ENCODE data around the gene FGR.
"Not testable (repeated sequence)": the region's sequence is repeated elsewhere in the genome, so short reads cannot be mapped to it uniquely, and the experiment has no call there.

Gene FGR

GRCh38 chr1:27634985-27635367 is at the start of gene FGR:
TSS of gene FGR (minus strand) at chr1:27635185. CDS start at chr1:27623916, 11,269 bp downstream.
- DNase-seq (ENCODE audit: low spot score), result no peak

- DNase-seq (ENCODE audit: low spot score), result no peak
Measured at GRCh38 chr1:27684176-27684575, 49.2 kb upstream of the FGR start.

GRCh38 chr1:27682351-27682944 is 47.5 kb upstream of the FGR start:
- no peak for DNase-seq (ENCODE audit: low spot score)

GRCh38 chr1:27681580-27681979 is 46.6 kb upstream of the FGR start:
- DNase-seq (ENCODE audit: low spot score), result not testable (repeated sequence)

- not testable (repeated sequence) for DNase-seq (ENCODE audit: low spot score)
Measured at GRCh38 chr1:27680225-27680791, 45.3 kb upstream of the FGR start.

GRCh38 chr1:27678747-27679146 is 43.8 kb upstream of the FGR start:
- DNase-seq (ENCODE audit: low spot score), result no peak

- no peak for DNase-seq (ENCODE audit: low spot score)
Measured at GRCh38 chr1:27676410-27676809, 41.4 kb upstream of the FGR start.

GRCh38 chr1:27672750-27673112 is 37.7 kb upstream of the FGR start:
- no peak for DNase-seq (ENCODE audit: low spot score)

GRCh38 chr1:27671964-27672749 is 37.2 kb upstream of the FGR start, which contains the start of gene IFI6:
TSS of gene IFI6 (minus strand) at chr1:27672192. CDS start at chr1:27669314, 2,878 bp downstream.
- peak; percentile 90 for DNase-seq (ENCODE audit: low spot score)

- DNase-seq (ENCODE audit: low spot score), result no peak
Measured at GRCh38 chr1:27669876-27670275, 34.9 kb upstream of the FGR start.

GRCh38 chr1:27668808-27669723 is 34.1 kb upstream of the FGR start:
- peak; percentile 66 for DNase-seq (ENCODE audit: low spot score)

GRCh38 chr1:27668121-27668807 is 33.3 kb upstream of the FGR start:
- DNase-seq (ENCODE audit: low spot score), result no peak

GRCh38 chr1:27666791-27667254 is 31.8 kb upstream of the FGR start:
- DNase-seq (ENCODE audit: low spot score), result no peak

- DNase-seq (ENCODE audit: low spot score), result no peak
Measured at GRCh38 chr1:27666294-27666693, 31.3 kb upstream of the FGR start.

- DNase-seq (ENCODE audit: low spot score), result no peak
Measured at GRCh38 chr1:27665016-27665651, 30.1 kb upstream of the FGR start.

- DNase-seq (ENCODE audit: low spot score), result no peak
Measured at GRCh38 chr1:27664291-27664690, 29.3 kb upstream of the FGR start.

- peak; percentile 97 for DNase-seq (ENCODE audit: low spot score)
Measured at GRCh38 chr1:27662707-27663393, 27.9 kb upstream of the FGR start.

- no peak for DNase-seq (ENCODE audit: low spot score)
Measured at GRCh38 chr1:27662261-27662660, 27.3 kb upstream of the FGR start.

- DNase-seq (ENCODE audit: low spot score), result no peak
Measured at GRCh38 chr1:27661412-27662075, 26.6 kb upstream of the FGR start.

- DNase-seq (ENCODE audit: low spot score), result no peak
Measured at GRCh38 chr1:27660300-27660835, 25.4 kb upstream of the FGR start.
